Measurements from ENCODE around the gene THBD.

DNA sequence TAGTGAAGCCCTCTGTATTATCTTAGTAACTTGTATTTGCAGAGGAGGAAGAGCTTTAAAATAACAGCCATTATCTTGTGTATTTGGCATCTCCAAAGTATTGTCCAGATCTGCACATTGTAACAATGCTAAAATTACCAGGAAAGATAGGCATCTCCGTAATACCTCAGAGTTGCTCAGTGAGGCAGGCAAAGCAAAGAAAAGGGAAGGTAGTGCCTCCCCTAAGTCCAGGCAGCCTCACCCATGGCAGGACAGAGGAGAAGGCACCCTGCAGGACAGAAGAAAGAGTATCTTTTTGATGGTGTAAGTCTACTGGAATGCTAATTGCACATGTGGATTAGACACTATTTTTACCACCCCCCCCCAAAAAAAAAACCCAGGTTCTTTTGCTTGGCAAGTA lies 27.9 kb downstream of the THBD start:
- no peak for TF ChIP-seq CTCF (conservative IDR thresholded peaks at IDR 0.05; ENCODE audit: low read depth, low read length)
- TF ChIP-seq NFE2L2 (IDR thresholded peaks at IDR 0.05; ENCODE audit: low read depth, low read length), result no peak
- TF ChIP-seq MAZ (IDR thresholded peaks at IDR 0.05; ENCODE audit: borderline replicate concordance, low read depth, low read length), result no peak
- no peak for TF ChIP-seq POLR2A (IDR thresholded peaks at IDR 0.05; ENCODE audit: low read depth, low read length)
